HepG2 (cell line): Measurements from ENCODE around the gene ADRA2A. TPM values are rescaled to one million over a fixed set of nuclear protein-coding genes. Genes with fewer than 3 reads are reported as not detected.

Experiments
- ATAC-seq: fragments of 200-7000 bp; cut with Tn5 transposase; 3 replicates; pipeline ENCODE4 v1.9.1; 2020; ENCODE audit warnings: mild to moderate bottlenecking, moderate library complexity
- BruUV-seq: library from RNA; stranded (reverse); fragments of 400-500 nt; replicated peaks from 2 replicates; lab custom pipeline; 2021; lab: Mats Ljungman, UMichigan
- CTCF ChIA-PET: fragments of 300-600 bp; formaldehyde crosslinking; extraction: SDS; loops from one replicate; lab custom pipeline; 2021; ENCODE audit warnings: low total read pairs, inconsistent platforms, low intra/inter-chr PET ratio; lab: Yijun Ruan, JAX
- POLR2A ChIA-PET: fragments of 350-600 bp; sonication (Branson Sonifier 250); formaldehyde crosslinking; loops from one replicate; lab custom pipeline; 2020; ENCODE audit warnings: antibody characterized with exemption, inconsistent platforms; lab: Yijun Ruan, JAX
- DNase-seq: peaks from one replicate; pipeline ENCODE4 v3.0.0-alpha.2; 2015; ENCODE audit warnings: low spot score
- FAIRE-seq: peaks from 3 replicates; lab custom pipeline; 2011; peaks lifted over from hg19 to GRCh38; lab: Jason Lieb, UNC
- H2AFZ ChIP-seq: one replicate; pipeline ENCODE4 v1.6.1; 2011; ENCODE audit warnings: low read length, inconsistent platforms
- H3K27ac ChIP-seq: fragments of 300-600 bp; 3 replicates; pipeline ENCODE4 v1.8.0; 2011; ENCODE audit warnings: mixed run types, mild to moderate bottlenecking, mixed read lengths, low read length, inconsistent platforms; ENCODE audit not compliant: insufficient read depth; ENCODE audit errors: extremely low read length
- H3K27me3 ChIP-seq, 2 experiments: fragments of 200-600 bp in 1 of 2; 2 replicates in 1 of 2; 3 replicates in 1 of 2; pipeline versions ENCODE4 v1.6.0 to v1.8.0; 2011; ENCODE audit warnings: low read length in 2 of 2, mild to moderate bottlenecking in 2 of 2, moderate library complexity in 2 of 2, inconsistent platforms in 1 of 2; ENCODE audit not compliant: insufficient read depth in 2 of 2, control insufficient read depth in 1 of 2
- H3K36me3 ChIP-seq, 2 experiments: fragments of 200-600 bp in 1 of 2; replicated peaks in 1 of 2; 2 replicates in 1 of 2; 3 replicates in 1 of 2; pipeline versions ENCODE4 v1.5.1 to v1.8.0; 2011; ENCODE audit warnings: low read length in 2 of 2, inconsistent platforms in 1 of 2; ENCODE audit not compliant: insufficient read depth in 2 of 2, control insufficient read depth in 1 of 2
- H3K4me1 ChIP-seq: 2 replicates; pipeline ENCODE4 v1.5.1; 2012; ENCODE audit warnings: low read length, inconsistent platforms; ENCODE audit not compliant: insufficient read depth
- H3K4me2 ChIP-seq: 2 replicates; pipeline ENCODE4 v1.6.0; 2011; ENCODE audit warnings: low read depth, low read length, inconsistent platforms
- H3K4me3 ChIP-seq, 3 experiments: fragments of 200-600 bp in 1 of 3; sonication (generic), shearing (Covaris generic) in 1 of 3; replicated peaks in 1 of 3; 2 replicates each; pipeline ENCODE4 v1.5.1; 2011 to 2016; ENCODE audit warnings: low read length in 3 of 3, inconsistent platforms in 2 of 3, low read depth in 2 of 3, mild to moderate bottlenecking in 2 of 3, control low read depth in 1 of 3, mixed read lengths in 1 of 3; ENCODE audit not compliant: insufficient read depth in 1 of 3
- H3K79me2 ChIP-seq: one replicate; pipeline ENCODE4 v1.6.1; 2011; ENCODE audit warnings: low read length, inconsistent platforms; ENCODE audit not compliant: insufficient read depth
- H3K9ac ChIP-seq: 2 replicates; pipeline ENCODE4 v1.6.0; 2011; ENCODE audit warnings: mild to moderate bottlenecking, low read depth, low read length, inconsistent platforms; ENCODE audit not compliant: insufficient read depth
- H3K9me3 ChIP-seq: 2 replicates; pipeline ENCODE4 v1.5.1; 2012; ENCODE audit warnings: mild to moderate bottlenecking, low read length
- H4K20me1 ChIP-seq: 2 replicates; pipeline ENCODE4 v1.6.0; 2011; ENCODE audit warnings: inconsistent platforms, mild to moderate bottlenecking, low read length, moderate library complexity; ENCODE audit not compliant: insufficient read depth
- EHMT2 ChIP-seq: fragments of 200-600 bp; sonication (generic); IDR thresholded peaks from 2 replicates; pipeline ENCODE4 v1.7.0; 2017; ENCODE audit warnings: antibody characterized with exemption, low read depth, low read length, borderline replicate concordance
- FOXC1 ChIP-seq: sonication (generic); formaldehyde crosslinking; IDR thresholded peaks from 2 replicates; pipeline ENCODE4 v1.8.0; 2022; ENCODE audit warnings: mild to moderate bottlenecking, missing genetic modification reagents, borderline replicate concordance
- GRHL1 ChIP-seq: sonication (generic); formaldehyde crosslinking; conservative IDR thresholded peaks from 2 replicates; pipeline ENCODE4 v1.8.0; 2022; ENCODE audit warnings: missing genetic modification reagents
- MBD4 ChIP-seq: IDR thresholded peaks from 2 replicates; pipeline ENCODE4 v1.6.1; 2012; ENCODE audit warnings: low read length, inconsistent platforms, borderline replicate concordance
- MIER3 ChIP-seq: IDR thresholded peaks from 2 replicates; pipeline ENCODE4 v1.6.1; 2016; ENCODE audit warnings: missing compliant biosample characterization, borderline replicate concordance
- MTA1 ChIP-seq: sonication (generic); formaldehyde crosslinking; IDR thresholded peaks from 2 replicates; pipeline ENCODE4 v1.4.0; 2020; ENCODE audit warnings: missing genetic modification reagents, mild to moderate bottlenecking, borderline replicate concordance
- MYC ChIP-seq: sonication (generic); formaldehyde crosslinking; IDR thresholded peaks from 2 replicates; pipeline ENCODE4 v1.9.0; 2021; ENCODE audit warnings: missing genetic modification reagents, borderline replicate concordance
- MZF1 ChIP-seq: sonication (generic); formaldehyde crosslinking; IDR thresholded peaks from 2 replicates; pipeline ENCODE4 v1.8.1; 2023; ENCODE audit warnings: mild to moderate bottlenecking, missing genetic modification reagents, borderline replicate concordance
- PAX8 ChIP-seq: sonication (generic); formaldehyde crosslinking; IDR thresholded peaks from 2 replicates; pipeline ENCODE4 v1.8.0; 2022; ENCODE audit warnings: mild to moderate bottlenecking, missing genetic modification reagents, borderline replicate concordance
- RBFOX2 ChIP-seq: fragments of 200-400 bp; formaldehyde crosslinking; IDR thresholded peaks from 2 replicates; pipeline ENCODE4 v1.6.1; 2017; ENCODE audit warnings: low read depth, mild to moderate bottlenecking, low read length
- ZNF337 ChIP-seq: sonication (generic); formaldehyde crosslinking; IDR thresholded peaks from 2 replicates; pipeline ENCODE4 v1.5.1; 2020; ENCODE audit warnings: missing genetic modification reagents, low read depth, mild to moderate bottlenecking, borderline replicate concordance
- ZNF713 ChIP-seq: sonication (generic); formaldehyde crosslinking; IDR thresholded peaks from 2 replicates; pipeline ENCODE4 v1.4.0; 2020; ENCODE audit warnings: mild to moderate bottlenecking, missing genetic modification reagents
- ZNF775 ChIP-seq: sonication (generic); formaldehyde crosslinking; IDR thresholded peaks from 2 replicates; pipeline ENCODE4 v1.4.0; 2020; ENCODE audit warnings: missing genetic modification reagents, mild to moderate bottlenecking, moderate library complexity, borderline replicate concordance
- ZNF792 ChIP-seq: IDR thresholded peaks from 2 replicates; pipeline ENCODE4 v1.6.1; 2016
- ZNF839 ChIP-seq: sonication (generic); formaldehyde crosslinking; IDR thresholded peaks from 2 replicates; pipeline ENCODE4 v1.4.0; 2020; ENCODE audit warnings: missing genetic modification reagents, mild to moderate bottlenecking, borderline replicate concordance
- WGBS: methylation state at CpG from one replicate; pipeline ENCODE4 v1.1.6; 2017; ENCODE audit warnings: low lambda C conversion rate; 5-methylcytosine and 5-hydroxymethylcytosine counted together
- in situ Hi-C: cut with HindIII; loops from 2 replicates; pipeline ENCODE4 v1.10.0; 2017; ENCODE audit warnings: low pct_unique_long_range_greater_than_20kb; ENCODE audit not compliant: extremely low pct_ligation_motif_present
- intact Hi-C: fragments of 100-400 bp; cut with micrococcal nuclease; formaldehyde crosslinking; loops from one replicate; pipeline ENCODE4 v1.10.0; 2022; ENCODE audit not compliant: unreplicated experiment
- polyA plus RNA-seq, 8 experiments: library from polyadenylated mRNA; depleted of rRNA in 3 of 8; stranded (reverse) in 7 of 8; unstranded in 1 of 8; fragments of >200 nt; fragmentation: Illumina TruSeq in 4 of 8; extraction: Trizol in 4 of 8; gene quantifications; 2 replicates each; pipeline versions ENCODE4 v1.2.1 to v1.2.3, GENCODE V29; 2011 to 2016; ENCODE audit warnings: low read depth in 4 of 8, missing spikeins in 1 of 8, mixed read lengths in 1 of 8; ENCODE audit not compliant: insufficient read depth in 1 of 8
- total RNA-seq, 5 experiments: library from RNA; depleted of rRNA; stranded (reverse); fragments of >200 nt; fragmentation: Illumina TruSeq; extraction: Trizol; gene quantifications; 2 replicates each; pipeline ENCODE4 v1.2.3, GENCODE V29; 2016; ENCODE audit warnings: low read depth in 1 of 5
- TF ChIP-seq, protein P1 (sequence below): sonication (generic); formaldehyde crosslinking; IDR thresholded peaks from 2 replicates; pipeline ENCODE4 v1.5.0; 2020; ENCODE audit warnings: missing genetic modification reagents

The ADRA2A gene
- total and polyA plus RNA-seq, 2 of the 13 experiments (the other 11 are each of a cell fraction or from before 2014, with no cell fraction given) = 0.01 TPM; not detected in 1

DNA sequence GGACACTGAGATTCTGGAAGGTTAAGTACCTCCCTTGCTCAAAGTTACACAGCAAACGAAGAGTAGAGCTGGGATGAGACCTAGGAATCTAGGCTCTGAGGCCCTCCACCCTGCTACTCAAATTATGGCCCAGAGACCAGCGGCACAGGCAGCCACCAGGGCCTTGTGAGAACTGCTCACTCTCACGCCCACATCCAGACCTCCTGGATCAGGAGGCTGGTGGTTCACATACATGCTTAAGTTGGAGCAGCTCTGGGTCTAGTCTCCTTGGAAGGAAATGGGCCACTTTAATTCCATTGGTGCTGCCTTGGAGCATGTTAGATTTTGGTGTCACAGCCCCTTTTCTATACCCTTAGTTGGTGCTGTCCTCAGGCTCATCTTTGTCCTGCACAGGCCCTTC, 41.9 kb downstream of the ADRA2A start:
- Histone ChIP-seq H3K9ac (no peak overlapping the region), H3K4me3 (no peak overlapping the region), H3K4me1 (no peaks in the 10 kb centered on the region), H3K27ac (no peak overlapping the region), H3K9me3 (no peaks in the 10 kb centered on the region), H3K27me3 (peaks cover 0 to 10% of the 10 kb centered on the region in 2 experiments; a peak in 1 of 5 replicates), H3K36me3 (no peaks in the 10 kb centered on the region), H3K4me2 (no peak overlapping the region), H2AFZ (no peak overlapping the region), H3K79me2 (no peaks in the 10 kb centered on the region), H4K20me1 (no peaks in the 10 kb centered on the region)
- in situ Hi-C loops = no loop called here
- DNase-seq (no peak), ATAC-seq (no peak), FAIRE-seq (no peak)
- ChIA-PET CTCF (no interaction called here), POLR2A (no interaction called here)
- TF ChIP-seq RBFOX2 = no peak
- TF ChIP-seq MIER3 (CRISPR knock-in tag) = no peak
- TF ChIP-seq ZNF337 (CRISPR knock-in tag) = no peak
- no peak for TF ChIP-seq MBD4
- TF ChIP-seq EHMT2 = no peak
- no peak for TF ChIP-seq FOXC1 (CRISPR knock-in tag)
- no peak for TF ChIP-seq MYC (CRISPR knock-in tag)
- no peak for TF ChIP-seq MZF1 (CRISPR knock-in tag)
- intact Hi-C loops = no loop called here
- no TSS peak for BruUV-seq
- WGBS = 8% methylated on average over 2 of the region's 3 CpGs

- no peak overlapping the region for H3K4me2 ChIP-seq
- in situ Hi-C loops (no loop called here), intact Hi-C loops (no loop called here)
- no peak overlapping the region for H3K9ac ChIP-seq
- H3K4me3 ChIP-seq = no peak overlapping the region
- H3K9me3 ChIP-seq = no peaks in the 10 kb centered on the region
- no peaks in the 10 kb centered on the region for H4K20me1 ChIP-seq
- DNase-seq (no peak), FAIRE-seq (no peak), ATAC-seq (no peak)
- CTCF ChIA-PET = no interaction called here
- H3K79me2 ChIP-seq = no peaks in the 10 kb centered on the region
- H3K36me3 ChIP-seq = no peaks in the 10 kb centered on the region
- no peak overlapping the region for H3K27ac ChIP-seq
- peaks cover 0 to 10% of the 10 kb centered on the region in 2 experiments; a peak in 1 of 5 replicates for H3K27me3 ChIP-seq
- POLR2A ChIA-PET = no interaction called here
- BruUV-seq = no TSS peak
- H2AFZ ChIP-seq = no peak overlapping the region
- WGBS = 0% methylated on average over 1 of the region's 4 CpGs
- H3K4me1 ChIP-seq = no peaks in the 10 kb centered on the region
- TF ChIP-seq GRHL1 (CRISPR knock-in tag) (no peak), MTA1 (CRISPR knock-in tag) (no peak), ZNF713 (no peak), ZNF792 (CRISPR knock-in tag) (no peak), PAX8 (CRISPR knock-in tag) (no peak), ZNF839 (CRISPR knock-in tag) (no peak), ZNF775 (no peak)
- TF ChIP-seq, protein P1, sequence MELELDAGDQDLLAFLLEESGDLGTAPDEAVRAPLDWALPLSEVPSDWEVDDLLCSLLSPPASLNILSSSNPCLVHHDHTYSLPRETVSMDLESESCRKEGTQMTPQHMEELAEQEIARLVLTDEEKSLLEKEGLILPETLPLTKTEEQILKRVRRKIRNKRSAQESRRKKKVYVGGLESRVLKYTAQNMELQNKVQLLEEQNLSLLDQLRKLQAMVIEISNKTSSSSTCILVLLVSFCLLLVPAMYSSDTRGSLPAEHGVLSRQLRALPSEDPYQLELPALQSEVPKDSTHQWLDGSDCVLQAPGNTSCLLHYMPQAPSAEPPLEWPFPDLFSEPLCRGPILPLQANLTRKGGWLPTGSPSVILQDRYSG (CRISPR knock-in tag) = no peak
Observed at GRCh38 chr10:111119637-111120036, 42.8 kb downstream of the ADRA2A start.
